Fibroblast of villous mesenchyme (primary cell): ENCODE data around the gene RNF111. TPM values are rescaled to one million over a fixed set of nuclear protein-coding genes. Genes with fewer than 3 reads are reported as not detected.

Source experiments
- DNase-seq: peaks from one replicate; pipeline ENCODE4 v3.0.0-alpha.2; 2010; ENCODE audit warnings: low read depth
- H3K4me3 ChIP-seq: 2 replicates; pipeline ENCODE4 v1.5.1; 2011; ENCODE audit warnings: low read depth, mild to moderate bottlenecking, low read length
- total RNA-seq: library from RNA; depleted of rRNA; stranded (reverse); fragments of >200 nt; gene quantifications from 2 replicates; pipeline ENCODE4 v1.2.3, GENCODE V29; 2012
- TF ChIP-seq, protein P1 (sequence below): IDR thresholded peaks from 2 replicates; pipeline ENCODE4 v1.5.1; 2012; ENCODE audit warnings: low read depth, mild to moderate bottlenecking, low read length; ENCODE audit not compliant: insufficient read depth

RNF111 gene
- total RNA-seq, 1 donor: 35.0 TPM

DNA sequence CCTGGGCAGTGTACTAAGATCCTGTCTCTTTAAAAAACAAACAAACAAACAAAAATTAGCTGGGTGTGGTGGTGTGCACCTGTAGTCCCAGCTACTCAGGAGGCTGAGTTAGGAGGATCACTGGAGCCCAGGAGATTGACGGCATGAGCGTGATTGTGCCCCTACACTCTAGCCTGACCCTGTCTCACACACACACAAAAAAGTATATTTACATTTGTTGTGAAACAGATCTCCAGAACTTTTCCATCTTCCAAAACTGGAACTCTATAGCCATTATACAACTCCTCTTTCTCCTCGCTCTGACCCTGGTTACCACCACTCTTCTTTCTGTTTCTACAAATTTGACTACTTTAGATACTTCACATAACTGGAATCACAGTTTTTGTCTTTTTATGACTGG lies 61.4 kb downstream of the RNF111 start:
- no peak for DNase-seq
- TF ChIP-seq, protein P1, sequence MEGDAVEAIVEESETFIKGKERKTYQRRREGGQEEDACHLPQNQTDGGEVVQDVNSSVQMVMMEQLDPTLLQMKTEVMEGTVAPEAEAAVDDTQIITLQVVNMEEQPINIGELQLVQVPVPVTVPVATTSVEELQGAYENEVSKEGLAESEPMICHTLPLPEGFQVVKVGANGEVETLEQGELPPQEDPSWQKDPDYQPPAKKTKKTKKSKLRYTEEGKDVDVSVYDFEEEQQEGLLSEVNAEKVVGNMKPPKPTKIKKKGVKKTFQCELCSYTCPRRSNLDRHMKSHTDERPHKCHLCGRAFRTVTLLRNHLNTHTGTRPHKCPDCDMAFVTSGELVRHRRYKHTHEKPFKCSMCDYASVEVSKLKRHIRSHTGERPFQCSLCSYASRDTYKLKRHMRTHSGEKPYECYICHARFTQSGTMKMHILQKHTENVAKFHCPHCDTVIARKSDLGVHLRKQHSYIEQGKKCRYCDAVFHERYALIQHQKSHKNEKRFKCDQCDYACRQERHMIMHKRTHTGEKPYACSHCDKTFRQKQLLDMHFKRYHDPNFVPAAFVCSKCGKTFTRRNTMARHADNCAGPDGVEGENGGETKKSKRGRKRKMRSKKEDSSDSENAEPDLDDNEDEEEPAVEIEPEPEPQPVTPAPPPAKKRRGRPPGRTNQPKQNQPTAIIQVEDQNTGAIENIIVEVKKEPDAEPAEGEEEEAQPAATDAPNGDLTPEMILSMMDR: no peak
- H3K4me3 ChIP-seq: no peak overlapping the region

DNA sequence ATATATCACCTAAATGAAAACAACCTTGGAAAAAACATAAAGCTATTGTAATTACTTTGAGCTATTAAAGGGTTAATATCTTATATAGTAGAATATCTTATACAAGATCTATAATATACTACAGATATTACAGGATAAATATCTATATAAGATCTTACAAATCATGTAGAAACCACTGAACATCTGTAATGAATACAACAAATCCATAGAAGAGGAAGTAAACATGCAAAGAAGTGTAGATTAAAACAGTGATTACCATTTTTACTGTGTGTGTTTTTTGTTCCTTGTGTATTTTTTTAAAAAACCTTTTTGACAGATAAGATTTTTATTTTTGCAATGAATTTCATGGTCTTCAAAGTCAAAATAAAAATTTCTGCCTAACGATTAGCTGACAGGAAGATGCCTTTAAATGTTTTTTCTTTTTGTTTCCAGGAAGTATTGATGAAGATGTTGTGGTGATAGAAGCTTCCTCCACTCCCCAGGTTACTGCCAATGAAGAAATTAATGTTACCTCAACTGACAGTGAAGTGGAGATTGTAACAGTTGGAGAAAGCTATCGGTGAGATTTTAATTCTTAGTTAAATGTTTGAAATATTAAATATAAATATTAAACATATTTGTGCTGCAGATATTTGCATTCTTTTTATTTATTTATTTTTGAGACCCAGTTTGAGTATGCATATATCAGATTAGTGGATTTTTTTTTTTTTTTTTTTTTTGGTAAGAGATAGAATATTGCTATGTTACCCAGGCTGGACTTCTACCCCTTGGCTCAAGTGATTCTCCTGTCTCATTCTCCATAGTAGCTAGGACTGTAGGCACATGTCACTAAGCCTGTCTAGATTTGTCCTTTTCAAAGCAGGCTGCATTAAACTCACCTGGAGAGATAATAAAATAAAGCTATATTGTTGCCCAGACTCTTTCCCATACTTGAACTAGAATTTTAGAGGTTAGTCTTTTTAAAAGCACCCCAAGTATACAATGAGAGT lies 64.7 kb downstream of the RNF111 start:
- no peak for DNase-seq
- TF ChIP-seq, protein P1: no peak

DNA sequence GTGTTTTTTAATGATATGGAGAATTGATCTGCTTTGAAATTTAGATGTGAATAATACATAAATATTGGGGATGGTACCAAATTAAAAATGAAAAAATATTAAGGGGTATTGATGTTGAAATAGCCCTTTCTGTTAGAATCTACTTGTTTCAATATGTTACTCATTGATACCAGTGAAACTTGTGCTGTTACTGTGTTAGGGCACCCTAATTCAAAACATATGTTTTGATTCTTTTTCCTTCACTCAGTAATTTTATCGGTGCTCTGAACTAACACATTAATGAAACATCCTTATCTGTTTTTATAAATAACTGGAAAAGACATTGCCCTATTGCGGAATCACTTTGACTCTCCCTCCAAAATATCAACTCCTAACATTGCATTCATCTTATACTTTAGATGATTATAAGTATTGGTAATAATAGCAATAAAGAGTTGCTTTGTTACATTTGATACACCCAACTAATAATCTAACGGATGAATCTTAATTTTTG lies 65.5 kb downstream of the RNF111 start:
- TF ChIP-seq, protein P1: no peak
- H3K4me3 ChIP-seq: no peak overlapping the region
- DNase-seq: peak; percentile 24

More for the DNA sequence above, 64.7 kb downstream of the RNF111 start:
- H3K4me3 ChIP-seq: no peak overlapping the region

DNA sequence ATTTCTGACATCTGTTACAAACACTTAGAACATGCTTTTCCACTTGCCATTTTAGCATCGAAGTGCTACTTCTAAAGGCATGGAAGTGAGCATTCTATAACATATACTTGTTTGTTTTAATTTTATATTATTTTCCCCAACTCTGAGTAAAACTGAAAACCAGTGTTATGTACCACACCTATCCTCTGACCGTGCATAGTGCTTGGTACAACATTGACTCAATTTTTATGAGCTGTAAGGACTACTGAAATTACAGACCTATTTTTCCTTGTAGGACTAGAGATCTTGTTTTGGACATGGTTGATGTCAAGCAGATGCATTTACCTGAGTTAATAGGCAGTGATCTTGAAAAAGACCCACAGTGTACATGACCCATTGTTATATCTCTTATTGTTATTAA lies 66.0 kb downstream of the RNF111 start:
- DNase-seq: no peak
- H3K4me3 ChIP-seq: no peak overlapping the region
- TF ChIP-seq, protein P1: no peak

DNA sequence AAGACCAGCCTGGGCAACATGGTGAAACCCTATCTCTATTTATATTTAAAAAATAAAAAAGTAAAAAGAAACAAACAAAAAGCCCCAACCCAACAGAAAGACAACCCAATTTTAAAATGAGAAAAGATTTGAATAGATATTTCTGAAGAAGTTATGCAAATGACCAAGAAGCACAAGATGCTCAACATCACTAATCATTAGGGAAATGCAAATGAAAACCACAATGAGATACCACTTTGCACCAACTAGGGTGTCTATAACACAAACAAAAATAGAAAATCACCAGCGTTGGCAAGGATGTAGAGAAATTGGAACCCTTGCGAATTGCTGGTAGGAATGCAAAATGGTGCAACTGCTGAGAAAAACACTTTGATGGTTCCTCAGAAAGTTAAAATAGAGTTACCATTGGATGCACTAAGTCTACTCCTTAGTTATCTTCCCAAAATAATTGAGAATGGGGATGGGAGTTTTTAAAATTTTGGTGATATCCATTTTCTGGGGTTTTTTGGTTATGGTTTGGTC lies 71.7 kb downstream of the RNF111 start:
- TF ChIP-seq, protein P1: no peak
- no peak overlapping the region for H3K4me3 ChIP-seq
- DNase-seq: no peak

DNA sequence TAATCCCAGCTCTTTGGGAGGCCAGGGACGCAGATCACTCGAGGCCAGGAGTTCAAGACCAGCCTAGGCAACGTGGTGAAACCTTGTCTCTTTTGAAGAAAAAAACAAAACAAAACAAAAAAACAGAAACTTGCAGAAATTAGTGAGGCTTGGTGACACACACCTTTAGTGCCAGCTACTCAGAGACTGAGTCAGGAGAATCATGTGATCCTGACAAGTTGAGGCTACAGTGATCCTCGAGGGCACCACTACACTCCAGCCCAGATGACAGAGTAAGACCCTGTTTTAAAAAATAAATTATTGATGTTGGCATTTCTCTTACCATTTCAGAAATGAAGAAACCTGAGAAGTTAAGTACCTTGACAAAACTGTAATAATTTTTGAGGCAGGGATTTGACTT lies 72.9 kb downstream of the RNF111 start:
- TF ChIP-seq, protein P1: no peak
- no peak for DNase-seq
- H3K4me3 ChIP-seq: no peak overlapping the region
